ENCODE data around the gene OR1L6.

DNA sequence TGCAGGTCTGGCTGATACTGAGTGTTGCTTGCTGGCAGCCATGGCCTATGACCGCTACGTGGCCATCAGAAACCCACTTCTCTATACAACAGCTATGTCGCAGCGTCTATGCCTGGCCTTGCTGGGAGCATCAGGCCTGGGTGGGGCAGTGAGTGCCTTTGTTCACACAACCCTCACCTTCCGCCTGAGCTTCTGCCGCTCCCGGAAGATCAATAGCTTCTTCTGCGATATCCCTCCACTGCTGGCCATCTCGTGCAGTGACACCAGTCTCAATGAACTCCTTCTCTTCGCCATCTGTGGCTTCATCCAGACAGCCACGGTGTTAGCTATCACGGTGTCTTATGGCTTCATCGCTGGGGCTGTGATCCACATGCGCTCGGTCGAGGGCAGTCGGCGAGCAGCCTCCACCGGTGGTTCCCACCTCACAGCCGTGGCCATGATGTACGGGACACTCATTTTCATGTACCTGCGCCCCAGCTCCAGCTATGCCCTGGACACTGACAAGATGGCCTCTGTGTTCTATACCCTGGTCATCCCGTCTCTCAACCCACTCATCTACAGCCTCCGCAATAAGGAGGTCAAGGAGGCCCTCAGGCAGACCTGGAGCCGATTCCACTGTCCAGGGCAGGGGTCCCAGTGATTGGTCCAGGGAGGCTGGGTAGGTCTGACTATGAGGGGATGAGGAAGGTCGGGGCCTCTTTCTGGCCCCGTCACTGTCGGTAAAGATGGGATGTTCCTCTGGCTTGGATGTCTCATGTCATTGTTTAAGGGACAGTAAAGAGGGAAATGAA, 47.3 kb downstream of the OR1L6 start:
- TF ChIP-seq NFE2L1 (tag; IDR thresholded peaks at IDR 0.05; ENCODE audit: borderline replicate concordance, low read depth): no peak
- no peak for TF ChIP-seq XRCC5 (IDR thresholded peaks at IDR 0.05; ENCODE audit: low read depth, low read length)
- TF ChIP-seq ZNF311 (CRISPR knock-in tag; IDR thresholded peaks at IDR 0.05): no peak
- no peak for TF ChIP-seq POLR2AphosphoS5 (IDR thresholded peaks at IDR 0.05; ENCODE audit: control insufficient read depth, insufficient read depth, low read depth, low read length)
- TF ChIP-seq ZNF263 (CRISPR knock-in tag; IDR thresholded peaks at IDR 0.05; ENCODE audit: borderline replicate concordance): no peak
- TF ChIP-seq POLR2A (conservative IDR thresholded peaks at IDR 0.05): no peak
- no peak for TF ChIP-seq ZNF239 (CRISPR knock-in tag; IDR thresholded peaks at IDR 0.05)
- TF ChIP-seq CTBP1 (IDR thresholded peaks at IDR 0.05; ENCODE audit: borderline replicate concordance): no peak
- TF ChIP-seq EZH2 (IDR thresholded peaks at IDR 0.05; ENCODE audit: borderline replicate concordance, low read depth, low read length): no peak
- TF ChIP-seq CREM (IDR thresholded peaks at IDR 0.05; ENCODE audit: low read depth): no peak
- TF ChIP-seq MXI1 (IDR thresholded peaks at IDR 0.05; ENCODE audit: low read depth, low read length): no peak
- no peak for TF ChIP-seq CTCF (IDR thresholded peaks at IDR 0.05 in 2 of 3, conservative IDR thresholded peaks at IDR 0.05 in 1 of 3; ENCODE audit: insufficient read depth in 2 of 3, low read depth in 1 of 3, low read length in 3 of 3)
- no peak for TF ChIP-seq PPARD (CRISPR knock-in tag; IDR thresholded peaks at IDR 0.05)

All from K562 (cell line).